ENCODE data around the gene HS6ST3. TPM values are rescaled to one million over a fixed set of nuclear protein-coding genes. Genes with fewer than 3 reads are reported as not detected.

The HS6ST3 gene
- total RNA-seq, 6 donors from 2014 or later: 0.03 to 1.0 (median 0.22) TPM; not detected in 1

DNA sequence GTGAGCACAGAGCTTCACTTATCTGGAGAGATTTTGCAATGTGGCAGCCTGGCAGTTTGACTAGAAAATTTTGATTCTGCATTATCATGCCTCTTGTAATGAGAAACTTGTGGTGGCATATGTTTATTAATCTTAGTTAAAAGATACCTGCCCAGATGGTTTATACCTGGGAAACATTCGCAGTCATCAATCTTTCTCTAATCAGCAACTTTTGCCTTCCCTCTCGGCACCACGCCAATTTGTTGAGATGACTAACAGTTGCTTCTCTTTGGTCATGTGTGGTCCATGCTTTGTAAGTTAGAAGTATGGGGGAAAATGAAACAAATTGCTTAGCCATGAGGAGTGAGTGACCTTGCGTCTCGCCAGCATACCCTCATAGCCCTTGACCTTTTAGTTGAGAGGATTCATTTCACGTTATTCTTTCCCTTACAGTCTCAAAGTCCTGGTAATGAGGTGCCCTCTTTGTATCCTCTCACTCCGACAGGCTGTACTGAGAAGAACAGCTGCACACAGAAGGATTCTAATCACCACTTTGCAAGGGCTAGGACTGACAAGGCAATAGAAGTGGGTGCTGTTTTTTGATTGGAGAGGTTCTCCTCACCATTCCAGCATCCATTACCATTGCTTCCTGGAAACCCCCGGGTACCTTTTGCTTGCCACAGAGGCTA lies 703.0 kb downstream of the HS6ST3 start:
- H3K36me3 ChIP-seq: no peaks in the 10 kb centered on the region
- 65 to 70% methylated on average over 8 of the region's 8 CpGs for WGBS, 2 donors

DNA sequence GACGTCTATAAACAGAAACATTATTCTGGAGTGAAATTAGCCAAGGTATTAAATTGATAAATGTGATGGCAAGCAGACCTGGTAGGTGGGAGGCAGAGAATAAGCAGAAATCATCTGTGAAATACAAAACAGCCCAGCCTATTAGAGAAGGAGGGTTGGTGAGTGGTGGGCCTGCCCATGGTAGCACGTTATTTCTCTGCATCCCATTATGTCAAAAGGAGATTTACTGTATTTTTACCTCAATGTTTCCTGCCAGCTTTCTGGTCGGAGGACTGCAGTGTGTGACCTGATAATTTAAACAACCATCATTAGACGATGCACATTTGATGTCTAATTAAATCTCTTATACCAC lies 703.5 kb downstream of the HS6ST3 start:
- no peak overlapping the region for H3K4me3 ChIP-seq
- H3K27ac ChIP-seq: no peak overlapping the region
- 57 to 66% methylated on average over 4 of the region's 4 CpGs for WGBS, 2 donors
- no peak for DNase-seq
- no peaks in the 10 kb centered on the region for H3K4me1 ChIP-seq
- H3K36me3 ChIP-seq: no peaks in the 10 kb centered on the region
- ATAC-seq (ENCODE audit: low FRiP score in 2 of 2): no peak
- H3K27me3 ChIP-seq: no peaks in the 10 kb centered on the region
- TF ChIP-seq EP300 (IDR thresholded peaks at IDR 0.05) (no peak), POLR2AphosphoS5 (IDR thresholded peaks at IDR 0.05) (no peak)
- TF ChIP-seq, protein P1, sequence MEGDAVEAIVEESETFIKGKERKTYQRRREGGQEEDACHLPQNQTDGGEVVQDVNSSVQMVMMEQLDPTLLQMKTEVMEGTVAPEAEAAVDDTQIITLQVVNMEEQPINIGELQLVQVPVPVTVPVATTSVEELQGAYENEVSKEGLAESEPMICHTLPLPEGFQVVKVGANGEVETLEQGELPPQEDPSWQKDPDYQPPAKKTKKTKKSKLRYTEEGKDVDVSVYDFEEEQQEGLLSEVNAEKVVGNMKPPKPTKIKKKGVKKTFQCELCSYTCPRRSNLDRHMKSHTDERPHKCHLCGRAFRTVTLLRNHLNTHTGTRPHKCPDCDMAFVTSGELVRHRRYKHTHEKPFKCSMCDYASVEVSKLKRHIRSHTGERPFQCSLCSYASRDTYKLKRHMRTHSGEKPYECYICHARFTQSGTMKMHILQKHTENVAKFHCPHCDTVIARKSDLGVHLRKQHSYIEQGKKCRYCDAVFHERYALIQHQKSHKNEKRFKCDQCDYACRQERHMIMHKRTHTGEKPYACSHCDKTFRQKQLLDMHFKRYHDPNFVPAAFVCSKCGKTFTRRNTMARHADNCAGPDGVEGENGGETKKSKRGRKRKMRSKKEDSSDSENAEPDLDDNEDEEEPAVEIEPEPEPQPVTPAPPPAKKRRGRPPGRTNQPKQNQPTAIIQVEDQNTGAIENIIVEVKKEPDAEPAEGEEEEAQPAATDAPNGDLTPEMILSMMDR (IDR thresholded peaks at IDR 0.05): no peak
- no peaks in the 10 kb centered on the region for H3K9me3 ChIP-seq

More for the DNA sequence above, 703.0 kb downstream of the HS6ST3 start:
- H3K27me3 ChIP-seq: no peaks in the 10 kb centered on the region
- H3K4me1 ChIP-seq: no peaks in the 10 kb centered on the region
- no peaks in the 10 kb centered on the region for H3K9me3 ChIP-seq
- ATAC-seq (ENCODE audit: low FRiP score in 2 of 2) (no peak), DNase-seq (no peak)
- no peak overlapping the region for H3K4me3 ChIP-seq
- no peak overlapping the region for H3K27ac ChIP-seq
- TF ChIP-seq, protein P1 (IDR thresholded peaks at IDR 0.05): no peak
- TF ChIP-seq EP300 (IDR thresholded peaks at IDR 0.05) (no peak), POLR2AphosphoS5 (IDR thresholded peaks at IDR 0.05) (no peak), POLR2A (IDR thresholded peaks at IDR 0.05) (no peak)

DNA sequence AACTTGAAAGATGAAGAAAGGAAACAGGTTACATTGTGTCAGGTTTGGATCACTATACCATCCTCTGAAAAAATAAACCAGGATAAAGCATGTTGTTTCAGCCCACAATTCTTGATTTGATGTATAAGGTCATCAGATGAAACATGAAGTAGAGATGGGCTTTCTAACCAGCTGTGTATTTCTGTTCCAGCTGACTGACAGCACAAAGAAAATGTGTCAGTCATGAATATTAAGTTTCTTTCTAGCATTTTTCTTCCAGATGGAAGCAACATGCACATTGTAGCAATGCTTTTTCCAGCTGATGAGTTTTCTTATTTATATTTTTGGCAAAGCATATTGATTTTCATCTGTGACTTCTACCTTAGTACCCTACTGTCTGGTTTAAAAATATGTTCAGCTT lies 704.8 kb downstream of the HS6ST3 start:
- ATAC-seq (ENCODE audit: low FRiP score in 2 of 2): no peak
- Histone ChIP-seq H3K27me3 (no peaks in the 10 kb centered on the region), H3K4me3 (no peak overlapping the region), H3K9me3 (no peaks in the 10 kb centered on the region), H3K36me3 (no peaks in the 10 kb centered on the region), H3K27ac (no peak overlapping the region), H3K4me1 (no peaks in the 10 kb centered on the region)
- TF ChIP-seq POLR2AphosphoS5 (IDR thresholded peaks at IDR 0.05) (no peak), POLR2A (IDR thresholded peaks at IDR 0.05) (no peak), EP300 (IDR thresholded peaks at IDR 0.05) (no peak)
- TF ChIP-seq, protein P1 (IDR thresholded peaks at IDR 0.05): no peak
- no peak for DNase-seq

DNA sequence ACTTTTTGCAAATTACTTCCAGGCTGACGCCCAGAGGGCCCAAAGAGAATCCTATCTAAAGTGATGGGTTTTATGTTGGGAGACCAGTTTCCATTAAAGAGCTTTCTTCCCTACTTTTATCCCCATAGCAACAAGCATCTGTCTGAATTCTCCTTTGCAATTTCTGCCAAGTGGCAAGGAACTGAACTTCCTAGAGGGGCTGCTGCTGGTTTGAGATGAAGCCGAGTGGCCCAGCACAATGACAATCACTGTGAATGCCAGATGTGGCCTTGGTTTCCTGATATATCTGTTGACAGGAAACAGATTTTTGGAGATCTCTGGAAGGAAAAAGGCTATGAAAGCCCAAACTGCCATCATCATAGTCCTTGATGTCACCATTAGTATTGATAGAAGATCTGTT lies 705.8 kb downstream of the HS6ST3 start:
- no peaks in the 10 kb centered on the region for H3K4me1 ChIP-seq
- no peaks in the 10 kb centered on the region for H3K27me3 ChIP-seq
- no peaks in the 10 kb centered on the region for H3K9me3 ChIP-seq
- no peak for DNase-seq
- no peak overlapping the region for H3K27ac ChIP-seq
- WGBS, 2 donors: 58 to 62% methylated on average over 2 of the region's 2 CpGs
- TF ChIP-seq EP300 (IDR thresholded peaks at IDR 0.05) (no peak), POLR2A (IDR thresholded peaks at IDR 0.05) (no peak), POLR2AphosphoS5 (IDR thresholded peaks at IDR 0.05) (no peak)
- TF ChIP-seq, protein P1 (IDR thresholded peaks at IDR 0.05): no peak
- no peak overlapping the region for H3K4me3 ChIP-seq
- ATAC-seq (ENCODE audit: low FRiP score in 2 of 2): no peak
- H3K36me3 ChIP-seq: no peaks in the 10 kb centered on the region

DNA sequence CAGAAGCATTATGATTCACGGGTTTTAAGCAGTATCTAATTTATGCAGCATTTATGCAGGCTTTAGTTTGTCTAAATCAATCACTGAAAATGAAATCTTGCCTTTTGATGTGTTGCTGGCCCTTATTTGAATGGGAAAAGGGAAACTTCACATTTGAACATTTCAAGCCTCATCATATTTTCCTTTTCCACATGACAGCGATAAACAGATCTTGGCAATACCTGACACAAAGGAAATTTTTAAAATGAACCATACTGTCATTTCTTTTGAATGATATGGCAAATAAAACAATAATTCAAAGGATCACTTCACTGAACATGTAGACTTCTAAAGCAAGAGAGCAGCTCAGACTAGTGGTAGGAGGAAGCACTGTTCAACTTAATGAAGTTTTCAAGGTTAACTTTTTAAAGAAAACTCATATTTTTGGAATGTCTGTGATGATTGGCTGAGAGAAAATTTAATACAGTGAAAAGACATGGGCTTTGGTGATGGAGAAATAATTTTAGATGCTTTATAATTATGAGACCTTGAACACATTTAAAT lies 706.3 kb downstream of the HS6ST3 start:
- 88% methylated on average over 2 of the region's 2 CpGs for WGBS, 2 donors
- Histone ChIP-seq H3K4me3 (no peak overlapping the region), H3K9me3 (no peaks in the 10 kb centered on the region), H3K4me1 (no peaks in the 10 kb centered on the region), H3K27ac (no peak overlapping the region), H3K27me3 (no peaks in the 10 kb centered on the region), H3K36me3 (no peaks in the 10 kb centered on the region)
- TF ChIP-seq POLR2A (IDR thresholded peaks at IDR 0.05): no peak
- no peak for TF ChIP-seq POLR2AphosphoS5 (IDR thresholded peaks at IDR 0.05)
- DNase-seq (no peak), ATAC-seq (ENCODE audit: low FRiP score in 2 of 2) (no peak)

Data from upper lobe of left lung (tissue), 6 donors.